Gastrocnemius medialis (tissue), 4 donors: Measurements from ENCODE around the gene KAZN. TPM values are rescaled to one million over a fixed set of nuclear protein-coding genes. Genes with fewer than 3 reads are reported as not detected.

Experiments
- ATAC-seq, 2 donors: fragments of 150-250 bp; one replicate each; pipeline ENCODE4 v1.9.1; 2016
- DNase-seq, 2 donors: peaks; one replicate each; pipeline ENCODE4 v3.0.0-alpha.2; 2019
- H3K27ac ChIP-seq, 4 donors: fragments of 200-600 bp; sonication (generic); 1 replicate in 1 of 4; 2 replicates in 3 of 4; pipeline ENCODE4 v1.5.1; 2016 to 2018; ENCODE audit warnings: mild to moderate bottlenecking in 2 of 4, moderate library complexity in 1 of 4
- H3K27me3 ChIP-seq, 3 donors: fragments of 200-600 bp; sonication (generic) in 2 of 3; 1 replicate in 1 of 3; 2 replicates in 2 of 3; pipeline versions ENCODE4 v1.5.1 to v1.6.0; 2016 to 2019; ENCODE audit warnings: mild to moderate bottlenecking in 1 of 3, moderate library complexity in 1 of 3
- H3K36me3 ChIP-seq, 2 donors: fragments of 200-600 bp; sonication (generic) in 1 of 2; one replicate each; pipeline ENCODE4 v1.5.1; 2017 to 2018
- H3K4me1 ChIP-seq, 2 donors: fragments of 200-600 bp; sonication (generic) in 1 of 2; one replicate each; pipeline ENCODE4 v1.5.1; 2016 to 2017; ENCODE audit warnings: mild to moderate bottlenecking in 2 of 2
- H3K4me3 ChIP-seq, 4 donors: fragments of 200-600 bp; sonication (generic) in 3 of 4; 1 replicate in 1 of 4; 2 replicates in 3 of 4; pipeline ENCODE4 v1.5.1; 2016 to 2019; ENCODE audit warnings: mild to moderate bottlenecking in 2 of 4
- H3K9me3 ChIP-seq, 3 donors: fragments of 200-600 bp; sonication (generic) in 2 of 3; 1 replicate in 1 of 3; 2 replicates in 2 of 3; pipeline ENCODE4 v1.5.1; 2016 to 2019
- POLR2A ChIP-seq, 2 donors: fragments of 450-650 bp; IDR thresholded peaks; one replicate each; pipeline ENCODE4 v1.6.1; 2017; ENCODE audit warnings: antibody characterized with exemption in 2 of 2, mild to moderate bottlenecking in 2 of 2, moderate library complexity in 2 of 2
- in situ Hi-C, 4 donors: fragments of 200-750 bp; cut with MboI; loops; one replicate each; pipeline versions ENCODE4 v1.15.0 to v1.8.0; 2017; ENCODE audit warnings: low sequenced_read_pairs in 4 of 4
- intact Hi-C: fragments of 100-400 bp; cut with DNase I; formaldehyde crosslinking; loops from one replicate; pipeline ENCODE4 v1.15.1; 2023; ENCODE audit warnings: low total_unique reads
- total RNA-seq, 4 donors: library from RNA; depleted of rRNA; stranded (reverse); fragments of >200 nt; gene quantifications; one replicate each; pipeline versions ENCODE4 v1.1.0 to v1.2.3, GENCODE V29; 2016
- TF ChIP-seq, protein P1 (sequence below), 5 experiments: fragments of 450-650 bp in 3 of 5; fragments of 200-600 bp in 2 of 5; sonication (generic) in 2 of 5; IDR thresholded peaks in 4 of 5; conservative IDR thresholded peaks in 1 of 5; 1 replicate in 4 of 5; 2 replicates in 1 of 5; pipeline ENCODE4 v1.5.1; 2016 to 2019; ENCODE audit warnings: antibody characterized with exemption in 5 of 5, mild to moderate bottlenecking in 3 of 5, moderate library complexity in 3 of 5

The KAZN gene
- total RNA-seq, 4 donors from 2014 or later: 0.05 to 2.2 (median 1.00) TPM

DNA sequence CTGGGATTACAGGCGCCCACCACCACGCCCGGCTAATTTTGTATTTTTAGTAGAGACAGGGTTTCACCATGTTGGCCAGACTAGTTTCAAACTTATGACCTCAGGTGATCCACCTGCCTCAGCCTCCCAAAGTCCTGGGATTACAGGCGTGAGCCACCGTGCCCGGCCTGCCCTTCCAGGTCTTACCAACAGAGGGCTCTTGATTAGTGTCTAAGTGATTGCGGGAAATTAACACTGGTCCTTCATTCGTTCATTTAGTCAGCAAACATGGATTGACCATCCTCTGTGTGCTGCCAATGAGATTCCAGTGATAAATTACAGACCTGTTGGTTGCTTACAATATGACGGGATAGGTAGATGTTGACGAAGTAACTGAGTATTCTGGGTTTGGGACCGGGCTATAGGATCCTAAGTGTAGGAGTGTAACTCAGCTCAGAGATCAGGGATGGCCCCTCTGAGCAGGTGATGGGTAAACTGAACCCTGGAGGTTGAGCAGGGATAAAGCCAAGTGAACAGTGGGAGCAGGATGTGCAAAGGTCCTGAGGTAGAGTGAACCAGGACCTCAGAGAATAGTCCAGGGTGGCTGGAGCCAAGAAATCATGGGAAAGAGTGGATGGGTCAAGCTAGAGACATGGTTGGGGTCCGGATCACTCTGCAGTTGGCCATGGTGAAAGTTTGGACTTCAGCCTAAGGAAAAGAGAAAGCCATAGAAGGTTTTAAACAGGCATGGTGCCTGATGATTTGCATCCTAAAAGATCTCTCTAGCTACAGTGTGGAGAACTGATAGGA is 171.2 kb downstream of the KAZN start:
- Histone ChIP-seq H3K4me1 (no peaks in the 10 kb centered on the region), H3K27ac (no peak overlapping the region), H3K36me3 (no peaks in the 10 kb centered on the region), H3K4me3 (no peak overlapping the region), H3K27me3 (no peaks in the 10 kb centered on the region), H3K9me3 (no peaks in the 10 kb centered on the region)
- no peak for DNase-seq
- TF ChIP-seq, protein P1, sequence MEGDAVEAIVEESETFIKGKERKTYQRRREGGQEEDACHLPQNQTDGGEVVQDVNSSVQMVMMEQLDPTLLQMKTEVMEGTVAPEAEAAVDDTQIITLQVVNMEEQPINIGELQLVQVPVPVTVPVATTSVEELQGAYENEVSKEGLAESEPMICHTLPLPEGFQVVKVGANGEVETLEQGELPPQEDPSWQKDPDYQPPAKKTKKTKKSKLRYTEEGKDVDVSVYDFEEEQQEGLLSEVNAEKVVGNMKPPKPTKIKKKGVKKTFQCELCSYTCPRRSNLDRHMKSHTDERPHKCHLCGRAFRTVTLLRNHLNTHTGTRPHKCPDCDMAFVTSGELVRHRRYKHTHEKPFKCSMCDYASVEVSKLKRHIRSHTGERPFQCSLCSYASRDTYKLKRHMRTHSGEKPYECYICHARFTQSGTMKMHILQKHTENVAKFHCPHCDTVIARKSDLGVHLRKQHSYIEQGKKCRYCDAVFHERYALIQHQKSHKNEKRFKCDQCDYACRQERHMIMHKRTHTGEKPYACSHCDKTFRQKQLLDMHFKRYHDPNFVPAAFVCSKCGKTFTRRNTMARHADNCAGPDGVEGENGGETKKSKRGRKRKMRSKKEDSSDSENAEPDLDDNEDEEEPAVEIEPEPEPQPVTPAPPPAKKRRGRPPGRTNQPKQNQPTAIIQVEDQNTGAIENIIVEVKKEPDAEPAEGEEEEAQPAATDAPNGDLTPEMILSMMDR (IDR thresholded peaks at IDR 0.05 in 4 of 5, conservative IDR thresholded peaks at IDR 0.05 in 1 of 5): no peak
- no peak for TF ChIP-seq POLR2A (IDR thresholded peaks at IDR 0.05)
- in situ Hi-C loops (loop anchor here in 1 of 4 donors (10.0 kb wide), 1 partner anchor 275 kb away; no protein-coding TSS in a partner anchor), intact Hi-C loops (no loop called here)
- no peak for ATAC-seq

DNA sequence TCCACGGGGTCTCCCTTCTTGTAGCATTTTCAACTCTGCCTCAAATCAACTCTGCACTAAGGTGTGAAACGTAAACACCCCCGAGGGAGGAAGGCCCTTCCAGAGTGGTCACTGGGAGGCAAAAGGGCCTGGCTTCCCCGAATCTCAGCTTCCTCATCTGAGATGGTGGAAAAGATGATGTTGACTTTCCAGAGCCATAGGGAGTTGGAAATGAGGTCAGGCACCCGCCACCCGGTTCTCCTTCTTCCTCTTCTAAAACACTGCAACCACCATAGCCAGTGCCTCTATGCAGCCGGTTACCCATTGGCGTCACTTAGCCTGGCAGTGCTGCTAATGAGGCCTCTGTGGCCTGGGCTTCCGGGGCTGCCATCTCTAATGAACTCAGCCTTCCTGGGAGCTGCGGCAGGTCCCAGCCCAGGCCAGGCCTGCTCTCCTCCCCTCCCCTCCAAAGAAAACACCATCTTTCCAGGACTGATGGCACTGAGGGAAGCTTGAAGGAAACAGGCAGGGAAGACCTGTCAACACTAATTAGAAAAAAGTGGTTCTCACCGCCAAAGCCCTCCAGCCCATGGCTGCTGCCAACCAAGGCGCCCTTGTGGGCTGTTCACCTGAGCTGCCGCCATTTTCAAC is 175.0 kb downstream of the KAZN start:
- ATAC-seq (no peak), DNase-seq (no peak)
- in situ Hi-C loops: loop anchor here in 1 of 4 donors (10.0 kb wide), 1 partner anchor 271 kb away; no protein-coding TSS in a partner anchor
- H3K36me3 ChIP-seq: no peaks in the 10 kb centered on the region
- H3K4me1 ChIP-seq: no peaks in the 10 kb centered on the region
- H3K27me3 ChIP-seq: no peaks in the 10 kb centered on the region
- no peak overlapping the region for H3K27ac ChIP-seq
- H3K4me3 ChIP-seq: no peak overlapping the region
- H3K9me3 ChIP-seq: no peaks in the 10 kb centered on the region
- intact Hi-C loops: no loop called here
- TF ChIP-seq, protein P1 (IDR thresholded peaks at IDR 0.05 in 4 of 5, conservative IDR thresholded peaks at IDR 0.05 in 1 of 5): no peak
- no peak for TF ChIP-seq POLR2A (IDR thresholded peaks at IDR 0.05)

DNA sequence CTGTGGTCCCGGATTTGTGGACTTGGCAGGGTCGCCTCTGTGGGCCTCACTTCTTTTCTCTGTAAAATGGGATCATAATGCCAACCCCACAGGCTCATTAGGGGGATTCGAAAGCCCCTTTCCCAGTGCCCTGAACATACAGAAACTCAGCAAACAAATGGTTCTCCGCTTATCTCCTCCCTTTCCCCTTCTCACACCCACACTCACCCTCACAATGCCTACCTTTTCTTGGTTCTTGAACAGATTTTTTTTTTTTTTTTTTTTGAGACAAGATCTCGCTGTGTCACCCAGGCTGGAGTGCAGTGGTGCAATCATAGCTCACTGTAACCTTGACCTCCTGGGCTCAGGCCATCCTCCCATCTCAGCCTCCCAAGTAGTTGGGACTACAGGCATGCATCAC is 175.7 kb downstream of the KAZN start:
- in situ Hi-C loops (loop anchor here in 1 of 4 donors (10.0 kb wide), 1 partner anchor 271 kb away; no protein-coding TSS in a partner anchor), intact Hi-C loops (no loop called here)
- no peaks in the 10 kb centered on the region for H3K9me3 ChIP-seq
- DNase-seq: no peak
- no peaks in the 10 kb centered on the region for H3K4me1 ChIP-seq
- no peaks in the 10 kb centered on the region for H3K27me3 ChIP-seq
- no peak overlapping the region for H3K27ac ChIP-seq
- H3K36me3 ChIP-seq: no peaks in the 10 kb centered on the region
- no peak overlapping the region for H3K4me3 ChIP-seq
- TF ChIP-seq, protein P1 (IDR thresholded peaks at IDR 0.05 in 4 of 5, conservative IDR thresholded peaks at IDR 0.05 in 1 of 5): no peak
- no peak for TF ChIP-seq POLR2A (IDR thresholded peaks at IDR 0.05)
- no peak for ATAC-seq

DNA sequence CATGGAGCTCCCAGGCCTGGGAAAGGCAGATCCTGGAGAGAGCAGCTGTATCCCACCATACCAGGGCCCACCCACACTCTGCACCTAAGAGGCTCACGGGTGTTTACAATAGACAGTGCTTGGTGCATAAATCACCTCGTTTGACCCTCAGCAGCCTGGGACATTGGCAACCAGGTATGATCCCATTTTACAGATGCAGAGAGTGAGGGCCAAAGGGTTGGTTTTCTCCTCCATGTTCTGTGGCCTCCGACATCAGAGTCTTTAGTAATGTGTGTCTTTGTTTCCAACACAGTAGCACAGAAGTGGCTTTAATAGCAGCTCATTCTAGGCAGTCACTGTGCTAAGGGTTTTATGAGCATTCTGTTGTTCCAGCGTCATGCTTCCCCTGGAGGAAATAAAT is 176.5 kb downstream of the KAZN start:
- Histone ChIP-seq H3K4me1 (no peaks in the 10 kb centered on the region), H3K27me3 (no peaks in the 10 kb centered on the region), H3K9me3 (no peaks in the 10 kb centered on the region), H3K36me3 (no peaks in the 10 kb centered on the region), H3K4me3 (no peak overlapping the region), H3K27ac (no peak overlapping the region)
- in situ Hi-C loops: loop anchor here in 1 of 4 donors (10.0 kb wide), 1 partner anchor 270 kb away; no protein-coding TSS in a partner anchor
- intact Hi-C loops: no loop called here
- ATAC-seq: no peak
- DNase-seq: no peak
- TF ChIP-seq, protein P1 (IDR thresholded peaks at IDR 0.05 in 4 of 5, conservative IDR thresholded peaks at IDR 0.05 in 1 of 5): no peak
- no peak for TF ChIP-seq POLR2A (IDR thresholded peaks at IDR 0.05)
